ENCODE measurements around the gene LIMS1.

DNA sequence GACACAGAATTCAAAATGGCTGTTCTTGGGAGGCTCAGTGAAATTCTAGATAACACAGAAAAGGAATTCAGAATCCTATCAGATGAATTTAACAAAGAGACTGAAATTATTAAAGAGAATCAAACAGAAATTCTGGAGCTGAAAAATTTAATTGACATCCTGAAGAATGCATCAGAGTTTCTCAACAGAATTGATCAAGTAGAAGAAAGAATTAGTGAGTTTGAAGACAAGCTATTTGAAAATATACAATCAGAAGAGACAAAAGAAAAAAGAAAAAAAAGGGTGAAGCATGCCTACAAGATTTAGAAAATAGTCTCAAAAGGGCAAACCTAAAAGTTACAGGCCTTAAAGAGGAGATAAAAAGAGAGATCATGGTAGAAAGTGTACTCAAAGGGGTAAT lies 173.0 kb downstream of the LIMS1 start:
- no peak for TF ChIP-seq POLR2A (IDR thresholded peaks at IDR 0.05)
- no peak for TF ChIP-seq CTCF (IDR thresholded peaks at IDR 0.05)

All from lower leg skin (tissue), 3 donors.